Uterus (tissue), 2 donors: ENCODE data around the gene NRDE2.

Source experiments
- POLR2A ChIP-seq, 2 donors: fragments of 450-650 bp; IDR thresholded peaks; one replicate each; pipeline ENCODE4 v1.6.1; 2016; ENCODE audit warnings: antibody characterized with exemption in 2 of 2, mild to moderate bottlenecking in 1 of 2, moderate library complexity in 1 of 2
- TF ChIP-seq, protein P1 (sequence below), 4 experiments: fragments of 200-600 bp in 2 of 4; fragments of 450-650 bp in 2 of 4; sonication (generic) in 2 of 4; IDR thresholded peaks; one replicate each; pipeline ENCODE4 v1.5.1; 2016 to 2019; ENCODE audit warnings: antibody characterized with exemption in 4 of 4, mild to moderate bottlenecking in 2 of 4, moderate library complexity in 1 of 4

DNA sequence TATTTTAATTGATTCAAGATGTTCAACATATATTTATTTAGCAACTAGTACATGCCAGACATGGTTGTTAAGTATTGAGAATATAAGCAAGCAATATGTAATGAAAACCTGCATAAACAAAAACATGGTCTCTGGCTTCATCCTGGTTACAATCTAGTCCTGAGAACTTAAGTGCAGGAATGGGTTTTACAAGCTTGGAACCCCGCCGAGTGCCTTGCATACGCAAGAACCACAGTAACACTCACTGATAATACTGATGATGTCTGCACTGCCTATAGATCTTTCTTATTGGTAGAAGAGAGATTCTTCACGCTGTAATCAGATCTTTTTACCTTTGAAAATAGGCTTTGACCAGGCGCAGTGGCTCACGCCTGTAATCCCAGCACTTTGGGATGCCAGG is 42.1 kb upstream of the NRDE2 start:
- TF ChIP-seq, protein P1, sequence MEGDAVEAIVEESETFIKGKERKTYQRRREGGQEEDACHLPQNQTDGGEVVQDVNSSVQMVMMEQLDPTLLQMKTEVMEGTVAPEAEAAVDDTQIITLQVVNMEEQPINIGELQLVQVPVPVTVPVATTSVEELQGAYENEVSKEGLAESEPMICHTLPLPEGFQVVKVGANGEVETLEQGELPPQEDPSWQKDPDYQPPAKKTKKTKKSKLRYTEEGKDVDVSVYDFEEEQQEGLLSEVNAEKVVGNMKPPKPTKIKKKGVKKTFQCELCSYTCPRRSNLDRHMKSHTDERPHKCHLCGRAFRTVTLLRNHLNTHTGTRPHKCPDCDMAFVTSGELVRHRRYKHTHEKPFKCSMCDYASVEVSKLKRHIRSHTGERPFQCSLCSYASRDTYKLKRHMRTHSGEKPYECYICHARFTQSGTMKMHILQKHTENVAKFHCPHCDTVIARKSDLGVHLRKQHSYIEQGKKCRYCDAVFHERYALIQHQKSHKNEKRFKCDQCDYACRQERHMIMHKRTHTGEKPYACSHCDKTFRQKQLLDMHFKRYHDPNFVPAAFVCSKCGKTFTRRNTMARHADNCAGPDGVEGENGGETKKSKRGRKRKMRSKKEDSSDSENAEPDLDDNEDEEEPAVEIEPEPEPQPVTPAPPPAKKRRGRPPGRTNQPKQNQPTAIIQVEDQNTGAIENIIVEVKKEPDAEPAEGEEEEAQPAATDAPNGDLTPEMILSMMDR (IDR thresholded peaks at IDR 0.05), result no peak
- no peak for TF ChIP-seq POLR2A (IDR thresholded peaks at IDR 0.05)
